ENCODE data around the gene ELAC1.

Gene ELAC1

DNA sequence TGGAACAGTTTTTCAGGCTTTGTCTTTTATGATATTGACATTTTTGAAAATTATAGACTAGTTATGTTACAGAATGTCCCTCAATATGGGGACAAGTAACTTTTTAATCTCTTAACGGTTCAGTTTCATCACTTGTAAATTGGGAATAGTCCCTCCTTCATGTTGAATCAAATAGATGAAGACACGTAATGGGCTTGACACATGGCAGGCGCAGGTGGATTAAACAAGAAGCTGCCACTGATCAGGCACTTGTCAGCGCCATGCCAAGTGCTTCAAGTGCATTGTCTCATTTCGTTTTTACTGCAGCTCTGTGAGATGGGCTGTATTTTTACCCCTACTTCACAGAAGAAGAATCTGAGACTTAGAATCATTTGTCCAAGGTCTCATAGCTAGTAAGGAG lies 52.7 kb downstream of the ELAC1 start:
- DNase-seq (ENCODE audit: low read depth): no peak

DNA sequence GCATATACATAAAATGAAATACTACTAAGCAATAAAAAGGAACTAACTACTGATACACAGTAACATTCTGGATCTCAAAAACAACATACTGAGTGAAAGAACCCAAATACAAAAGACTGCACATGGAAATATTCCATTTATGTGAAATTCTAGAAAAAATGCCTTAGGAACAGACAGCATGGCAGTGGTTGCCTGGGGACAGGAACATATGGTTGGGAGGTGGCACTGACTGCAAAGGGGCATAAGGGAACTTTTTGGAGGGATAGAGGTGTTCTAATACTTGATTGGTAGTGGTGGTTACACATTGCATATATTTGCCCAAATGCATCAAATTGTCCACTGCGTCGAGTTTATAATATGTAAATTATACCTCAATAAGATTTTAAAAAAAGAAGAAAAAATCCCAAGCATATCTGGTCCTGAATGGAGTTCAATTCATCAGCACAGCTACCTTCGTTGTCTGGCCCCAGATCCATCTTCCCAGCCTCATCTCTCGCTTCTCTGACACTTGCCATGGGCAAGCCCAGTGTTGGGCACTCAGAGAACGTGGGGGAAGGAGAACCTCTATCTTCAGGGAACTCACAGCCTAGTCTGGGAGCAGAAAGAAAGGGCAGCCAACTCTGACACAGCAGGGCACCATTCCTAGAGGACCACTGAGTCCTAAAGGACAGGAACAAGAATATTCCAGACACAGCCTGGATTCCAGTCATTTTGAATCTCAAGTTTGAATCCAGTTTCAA lies 53.6 kb downstream of the ELAC1 start:
- no peak for DNase-seq (ENCODE audit: low read depth)

DNA sequence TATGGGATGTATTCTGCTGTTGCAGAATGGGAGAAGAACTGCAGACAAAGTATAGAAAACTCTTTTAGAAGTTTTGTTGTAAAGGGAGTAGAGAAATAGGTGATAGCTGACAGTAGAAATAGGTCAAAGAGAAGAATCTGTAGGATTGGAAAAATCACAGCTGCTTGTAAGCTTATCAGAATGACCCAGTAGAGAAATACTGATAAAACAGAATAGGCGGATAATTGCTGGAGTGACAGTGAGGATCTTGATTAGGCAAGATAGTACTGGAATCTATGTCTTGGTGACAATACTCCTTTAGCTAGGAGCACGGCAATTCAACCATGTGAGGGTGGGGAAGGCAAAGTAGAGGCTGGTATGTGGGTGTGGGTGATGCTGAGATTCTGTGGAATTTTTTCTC lies 57.7 kb downstream of the ELAC1 start:
- DNase-seq (ENCODE audit: low read depth): no peak

DNA sequence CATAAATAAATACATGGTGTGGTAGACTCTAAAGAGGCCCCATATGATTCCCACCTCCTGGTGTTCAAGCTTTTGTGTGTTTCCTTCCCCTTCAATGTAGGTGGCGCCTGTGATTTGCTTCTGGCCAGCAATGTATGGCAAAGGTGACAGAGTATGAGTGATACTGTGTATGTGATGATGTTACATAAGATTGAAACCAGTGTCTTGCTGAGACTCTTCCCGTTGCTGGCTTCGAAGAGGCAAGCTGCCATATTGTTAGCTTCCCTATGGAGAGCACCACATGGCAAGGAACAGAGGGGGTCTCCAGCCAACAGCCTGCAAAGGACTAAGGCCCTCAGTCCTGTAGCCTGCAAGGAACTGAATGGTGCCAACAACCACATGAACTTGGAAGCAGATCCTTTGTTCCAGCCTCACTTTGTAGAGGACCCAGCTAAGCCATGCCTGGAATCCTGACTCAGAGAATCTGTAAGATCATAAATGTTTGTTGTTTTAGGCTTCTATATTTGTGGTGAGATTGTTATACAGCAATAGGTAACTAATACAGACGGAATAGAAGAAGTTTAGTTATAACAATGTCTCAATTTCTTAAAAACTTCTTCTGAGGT lies 60.5 kb downstream of the ELAC1 start:
- DNase-seq (ENCODE audit: low read depth): no peak

DNA sequence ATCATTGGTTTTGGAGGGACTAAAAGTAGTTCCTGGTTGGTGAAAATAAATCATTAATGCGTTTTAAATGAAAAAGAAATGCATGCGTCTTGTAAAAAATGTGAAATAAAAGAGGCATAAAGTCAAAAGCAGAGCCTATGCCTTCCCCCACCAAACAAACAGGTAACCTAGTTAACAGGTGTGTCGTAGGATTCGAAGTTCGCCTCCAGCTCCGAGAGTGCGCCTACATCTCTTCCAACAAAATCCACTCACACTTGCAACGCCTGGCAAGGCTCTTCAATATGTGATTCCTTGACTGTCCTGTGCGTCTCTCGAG lies 61.5 kb downstream of the ELAC1 start:
- DNase-seq (ENCODE audit: low read depth): no peak

DNA sequence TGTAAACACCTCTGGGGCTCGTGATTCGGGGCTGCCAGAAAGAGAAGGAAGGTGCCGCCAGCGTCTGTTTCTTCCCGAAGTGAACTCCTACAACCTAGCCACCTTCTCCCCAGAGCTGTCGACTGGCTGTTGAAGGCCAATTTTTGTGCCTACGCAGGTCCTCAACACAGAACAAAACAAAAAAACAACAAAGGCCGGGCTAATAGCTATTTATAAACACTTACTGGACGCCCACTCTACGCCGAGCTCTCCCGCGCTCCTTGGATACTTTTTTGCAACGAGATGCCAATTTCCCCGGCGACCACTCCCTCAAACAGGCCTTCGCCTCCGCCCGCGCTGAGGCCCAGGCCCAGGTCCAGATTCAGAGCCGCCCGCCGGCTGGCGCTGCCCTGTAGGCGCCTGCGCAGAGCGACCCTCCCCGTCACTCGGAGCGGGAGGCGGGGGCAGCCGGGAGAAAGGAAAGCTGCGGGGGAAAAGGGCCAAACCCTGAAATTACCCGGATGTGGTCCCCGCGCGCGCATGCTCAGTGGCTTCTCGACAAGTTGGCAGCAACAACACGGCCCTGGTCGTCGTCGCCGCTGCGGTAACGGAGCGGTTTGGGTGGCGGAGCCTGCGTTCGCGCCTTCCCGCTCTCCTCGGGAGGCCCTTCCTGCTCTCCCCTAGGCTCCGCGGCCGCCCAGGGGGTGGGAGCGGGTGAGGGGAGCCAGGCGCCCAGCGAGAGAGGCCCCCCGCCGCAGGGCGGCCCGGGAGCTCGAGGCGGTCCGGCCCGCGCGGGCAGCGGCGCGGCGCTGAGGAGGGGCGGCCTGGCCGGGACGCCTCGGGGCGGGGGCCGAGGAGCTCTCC lies 62.1 kb downstream of the ELAC1 start, which contains the start of gene SMAD4:
Gene SMAD4, plus strand, starts transcription at position 520 of the 843 bp plus-strand sequence. CDS start 16,834 bp downstream, outside the sequence.
- DNase-seq (ENCODE audit: low read depth): peak; percentile 98

DNA sequence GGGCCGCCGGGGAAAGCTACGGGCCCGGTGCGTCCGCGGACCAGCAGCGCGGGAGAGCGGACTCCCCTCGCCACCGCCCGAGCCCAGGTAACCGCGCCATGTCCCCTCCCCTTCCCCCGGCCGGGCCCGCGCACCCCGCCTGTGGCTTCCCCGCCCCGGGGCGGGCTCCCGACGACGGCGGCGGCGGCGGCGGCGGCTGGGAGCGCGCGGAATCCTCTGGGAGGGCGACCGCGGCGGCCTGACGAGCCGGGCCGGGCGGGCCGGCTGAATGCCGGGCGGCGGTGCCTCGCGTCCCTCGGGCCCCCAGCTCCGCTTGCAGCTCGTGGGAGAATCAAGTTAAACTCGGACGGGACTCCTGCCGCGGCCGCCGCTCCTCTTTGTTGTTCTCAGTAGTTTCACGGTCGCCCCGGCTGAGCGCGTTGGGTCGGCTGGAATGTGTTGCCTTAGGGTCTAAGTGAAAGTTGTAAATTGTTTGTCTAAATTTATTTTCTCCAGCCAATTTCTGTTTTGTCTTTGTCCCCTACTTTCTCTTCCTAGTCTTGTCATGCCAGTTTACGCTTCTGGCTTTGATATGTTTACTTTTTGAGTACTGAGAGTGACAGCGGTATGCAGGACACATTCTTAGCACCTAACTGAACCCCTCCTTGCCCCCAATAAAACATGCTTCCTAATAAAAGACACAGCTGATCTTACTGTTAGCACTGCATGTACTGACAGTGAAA lies 62.9 kb downstream of the ELAC1 start:
- peak; percentile 46 for DNase-seq (ENCODE audit: low read depth)

DNA sequence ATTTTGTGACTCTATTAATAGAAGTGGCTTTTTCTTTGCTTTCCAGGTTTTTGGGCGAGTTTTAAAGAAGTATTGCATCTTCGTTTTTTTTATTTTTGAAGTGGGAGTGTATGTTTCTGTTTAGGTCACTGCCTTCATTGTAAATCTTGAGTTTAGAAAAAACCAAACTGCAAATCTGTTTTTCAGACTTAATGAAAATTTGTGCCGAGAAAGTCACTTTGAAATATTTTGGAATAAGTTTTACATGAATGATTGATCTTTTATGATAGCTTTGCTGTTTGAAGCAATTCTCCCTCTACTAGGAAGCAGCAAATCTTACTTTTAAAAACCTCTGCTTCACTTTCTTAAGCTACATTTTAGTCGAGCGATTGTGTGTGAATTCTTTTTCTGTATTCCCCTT lies 64.4 kb downstream of the ELAC1 start:
- DNase-seq (ENCODE audit: low read depth): no peak

DNA sequence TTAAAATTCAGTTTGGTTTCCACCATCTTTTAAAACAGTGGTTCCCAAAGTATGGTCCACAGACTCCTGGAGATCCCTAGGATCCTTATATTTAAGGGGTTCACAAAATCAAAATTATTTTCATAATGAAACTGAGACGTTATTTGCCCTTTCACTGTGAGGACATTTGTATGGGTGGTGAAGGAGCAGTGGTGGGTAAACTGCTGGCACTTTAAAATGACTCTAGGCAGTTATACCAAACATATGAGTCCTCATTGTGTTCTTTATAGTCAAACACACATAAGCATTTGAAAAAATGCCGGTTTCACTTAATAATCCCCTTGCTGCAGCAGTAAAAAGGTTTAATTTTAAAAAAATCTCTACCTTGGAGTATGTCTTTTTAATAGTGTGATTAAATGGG lies 69.4 kb downstream of the ELAC1 start:
- DNase-seq (ENCODE audit: low read depth): no peak
